B cell (primary cell): ENCODE measurements around the gene ELFN1. TPM values are rescaled to one million over a fixed set of nuclear protein-coding genes. Genes with fewer than 3 reads are reported as not detected.

Experiments
- ATAC-seq: fragments of 200-7000 bp; cut with Tn5 transposase; one replicate; pipeline ENCODE4 v1.10.0; 2021; ENCODE audit warnings: low read depth, mild to moderate bottlenecking, moderate number of reproducible peaks, moderate library complexity
- CTCF ChIA-PET: fragments of 350-600 bp; sonication (Branson Sonifier 250); formaldehyde crosslinking; loops from one replicate; lab custom pipeline; 2021; ENCODE audit warnings: antibody characterized with exemption, inconsistent platforms; lab: Charles Lee
- POLR2A ChIA-PET: fragments of 350-600 bp; sonication (Branson Sonifier 250); formaldehyde crosslinking; loops from one replicate; lab custom pipeline; 2021; ENCODE audit warnings: antibody characterized with exemption; lab: Charles Lee
- DNase-seq: peaks from one replicate; pipeline ENCODE4 v3.0.0; 2013
- H2AFZ ChIP-seq: 2 replicates; pipeline ENCODE4 v1.6.1; 2012; ENCODE audit warnings: mild to moderate bottlenecking, low read depth, low read length; ENCODE audit not compliant: insufficient read depth, poor library complexity, severe bottlenecking
- H3K27ac ChIP-seq, 2 donors: 1 replicate in 1 of 2; 2 replicates in 1 of 2; pipeline ENCODE4 v1.5.1; 2012 to 2013; ENCODE audit warnings: low read length in 2 of 2, mild to moderate bottlenecking in 2 of 2, moderate library complexity in 1 of 2
- H3K27me3 ChIP-seq, 4 experiments: fragments of 200-600 bp in 1 of 4; sonication (generic) in 1 of 4; replicated peaks in 1 of 4; 1 replicate in 2 of 4; 2 replicates in 2 of 4; pipeline versions ENCODE4 v1.6.1 to v1.7.0; 2013 to 2016; ENCODE audit warnings: low read length in 3 of 4, mild to moderate bottlenecking in 2 of 4, mixed read lengths in 1 of 4, moderate library complexity in 1 of 4; ENCODE audit not compliant: insufficient read depth in 4 of 4, control insufficient read depth in 3 of 4; ENCODE audit errors: control extremely low read depth in 1 of 4
- H3K36me3 ChIP-seq, 2 experiments: replicated peaks in 1 of 2; 1 replicate in 1 of 2; 2 replicates in 1 of 2; pipeline versions ENCODE4 v1.6.1 to v1.7.1; 2013; ENCODE audit warnings: low read length in 1 of 2; ENCODE audit not compliant: insufficient read depth in 2 of 2, control insufficient read depth in 1 of 2; ENCODE audit errors: control extremely low read depth in 1 of 2, extremely low read depth in 1 of 2
- H3K4me1 ChIP-seq, 2 donors: fragments of 200-600 bp in 1 of 2; sonication (generic) in 1 of 2; 1 replicate in 1 of 2; 2 replicates in 1 of 2; pipeline versions ENCODE4 v1.5.1 to v1.6.1; 2013 to 2017; ENCODE audit warnings: low read length in 2 of 2; ENCODE audit not compliant: control insufficient read depth in 2 of 2, insufficient read depth in 2 of 2
- H3K4me2 ChIP-seq: replicated peaks from 2 replicates; pipeline ENCODE3; 2012; ENCODE audit warnings: mild to moderate bottlenecking, low read depth, low read length; ENCODE audit not compliant: poor library complexity, severe bottlenecking
- H3K4me3 ChIP-seq, 5 experiments: fragments of 200-600 bp in 1 of 5; sonication (generic) in 1 of 5; 1 replicate in 3 of 5; 2 replicates in 2 of 5; pipeline versions ENCODE4 v1.5.1 to v1.7.0; 2011 to 2016; ENCODE audit warnings: low read length in 4 of 5, mild to moderate bottlenecking in 4 of 5, low read depth in 2 of 5, control low read depth in 1 of 5, moderate library complexity in 1 of 5; ENCODE audit not compliant: insufficient read depth in 1 of 5; ENCODE audit errors: control extremely low read depth in 1 of 5, extremely low read depth in 1 of 5
- H3K79me2 ChIP-seq: fragments of 200-600 bp; sonication (generic); one replicate; pipeline ENCODE4 v1.6.0; 2016; ENCODE audit warnings: low read length; ENCODE audit not compliant: control insufficient read depth, insufficient read depth
- H3K9ac ChIP-seq: fragments of 200-600 bp; sonication (generic); 2 replicates; pipeline ENCODE4 v1.6.1; 2017; ENCODE audit warnings: mild to moderate bottlenecking, low read length, moderate library complexity
- H3K9me3 ChIP-seq, 3 donors: one replicate each; pipeline versions ENCODE4 v1.6.1 to v1.7.1; 2013; ENCODE audit warnings: low read length in 2 of 3; ENCODE audit not compliant: control insufficient read depth in 2 of 3, insufficient read depth in 1 of 3; ENCODE audit errors: control extremely low read depth in 1 of 3
- H4K20me1 ChIP-seq: 2 replicates; pipeline ENCODE4 v1.6.0; 2012; ENCODE audit warnings: mild to moderate bottlenecking, low read length; ENCODE audit not compliant: insufficient read depth, control insufficient read depth, poor library complexity, severe bottlenecking
- H3K27ac Mint-ChIP-seq: one replicate; pipeline ENCODE4 v1.8.0; 2021; ENCODE audit warnings: mixed read lengths
- H3K27me3 Mint-ChIP-seq: one replicate; pipeline ENCODE4 v1.8.0; 2021; ENCODE audit warnings: mixed read lengths
- H3K4me1 Mint-ChIP-seq: one replicate; pipeline ENCODE4 v1.8.0; 2021; ENCODE audit warnings: mixed read lengths
- H3K4me3 Mint-ChIP-seq: one replicate; pipeline ENCODE4 v1.8.0; 2021; ENCODE audit warnings: mixed read lengths
- H3K9me3 Mint-ChIP-seq: one replicate; pipeline ENCODE4 v1.8.0; 2022; ENCODE audit warnings: mixed read lengths; ENCODE audit not compliant: insufficient read depth
- EZH2 ChIP-seq: IDR thresholded peaks from 2 replicates; pipeline ENCODE4 v1.6.1; 2012; ENCODE audit warnings: borderline replicate concordance, low read depth, mild to moderate bottlenecking, moderate library complexity, low read length; ENCODE audit not compliant: insufficient read depth, poor library complexity, severe bottlenecking
- WGBS: methylation state at CpG from one replicate; pipeline ENCODE4 v1.1.5; 2013; ENCODE audit warnings: missing lambda C conversion rate; ENCODE audit not compliant: insufficient coverage; 5-methylcytosine and 5-hydroxymethylcytosine counted together
- intact Hi-C: fragments of 100-400 bp; cut with micrococcal nuclease; formaldehyde crosslinking; loops from one replicate; pipeline ENCODE4 v1.10.0; 2022
- polyA plus RNA-seq: library from polyadenylated mRNA; depleted of rRNA; stranded (reverse); fragments of >200 nt; gene quantifications from 2 replicates; pipeline ENCODE4 v1.2.3, GENCODE V29; 2012
- total RNA-seq, 2 donors: library from RNA; stranded (reverse); fragments of 120-200 nt in 1 of 2; gene quantifications; 1 replicate in 1 of 2; 2 replicates in 1 of 2; pipeline versions ENCODE4 v1.2.3 to v1.2.4, GENCODE V29; 2013 to 2022
- TF ChIP-seq, protein P1 (sequence below): fragments of 200-600 bp; IDR thresholded peaks from one replicate; pipeline ENCODE4 v1.8.0; 2022; ENCODE audit warnings: antibody characterized with exemption, mild to moderate bottlenecking

The ELFN1 gene
- total and polyA plus RNA-seq, 2 donors (not counting 1 experiment from before 2014, with no cell fraction given) = 0.12 TPM; not detected in 1

DNA sequence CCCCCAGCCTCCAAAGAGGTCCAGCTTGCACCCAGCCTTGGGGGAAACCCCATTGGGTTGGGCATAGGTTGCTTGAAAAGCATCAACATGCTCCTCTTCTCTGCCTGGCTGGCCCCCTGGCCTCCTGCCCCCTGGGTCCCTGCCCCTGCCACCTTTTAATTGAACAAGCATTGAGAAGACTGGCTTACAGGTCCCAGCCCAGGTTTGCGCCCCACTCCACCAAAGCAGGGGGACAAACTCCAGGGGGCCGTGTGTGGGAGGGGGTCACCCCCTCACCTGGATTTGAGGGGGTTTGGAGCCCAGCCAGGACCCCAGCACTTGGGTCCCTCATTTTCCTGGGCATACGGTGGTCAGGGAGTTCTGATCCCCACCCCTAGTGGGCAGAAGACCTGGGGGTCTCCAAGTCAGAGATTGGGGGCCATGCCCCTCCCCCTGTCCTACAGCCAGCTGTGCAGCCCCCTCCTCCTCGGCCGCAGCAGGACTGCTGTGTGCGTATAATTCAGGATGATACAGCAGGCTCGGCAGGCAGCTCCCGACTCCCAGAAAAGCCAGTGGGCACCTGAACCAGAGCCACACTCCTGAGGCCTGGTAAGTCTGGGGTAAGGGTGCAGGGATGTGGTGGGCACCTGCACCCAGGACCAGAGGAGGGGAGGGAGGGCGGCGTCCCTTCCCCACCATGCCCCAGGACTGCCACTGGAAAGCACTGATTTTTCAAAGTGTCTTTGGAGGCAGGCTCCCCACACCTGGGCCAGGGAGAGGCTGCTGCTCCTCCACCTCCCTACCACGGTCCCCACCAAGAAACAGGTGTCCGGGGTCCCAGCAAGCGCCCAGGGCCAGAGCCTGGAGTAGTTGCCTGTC lies 1.7 kb downstream of the ELFN1 start:
- ChIA-PET CTCF (no interaction called here), POLR2A (no interaction called here)
- Histone ChIP-seq H3K9me3 (peaks cover 0 to 12% (median 0%) of the 10 kb centered on the region in 3 donors), H3K4me2 (no peak overlapping the region), H3K27me3 (peaks cover 0 to 74% (median 19%) of the 10 kb centered on the region in 4 experiments), H2AFZ (no peak overlapping the region), H3K79me2 (no peaks in the 10 kb centered on the region), H3K4me3 (no peak overlapping the region), H3K36me3 (no peaks in the 10 kb centered on the region), H3K9ac (no peak overlapping the region), H4K20me1 (no peaks in the 10 kb centered on the region), H3K27ac (no peak overlapping the region), H3K4me1 (peaks cover 24 to 27% of the 10 kb centered on the region in 2 donors)
- ATAC-seq (no peak), DNase-seq (no peak)
- H3K4me3 Mint-ChIP-seq = no peak overlapping the region
- intact Hi-C loops = no loop called here
- H3K27ac Mint-ChIP-seq = no peak overlapping the region
- H3K4me1 Mint-ChIP-seq = peaks cover 17% of the 10 kb centered on the region
- H3K9me3 Mint-ChIP-seq = no peaks in the 10 kb centered on the region
- peaks cover 33% of the 10 kb centered on the region for H3K27me3 Mint-ChIP-seq
- WGBS = 74% methylated on average over 7 of the region's 13 CpGs
- TF ChIP-seq EZH2 = no peak
- TF ChIP-seq, protein P1, sequence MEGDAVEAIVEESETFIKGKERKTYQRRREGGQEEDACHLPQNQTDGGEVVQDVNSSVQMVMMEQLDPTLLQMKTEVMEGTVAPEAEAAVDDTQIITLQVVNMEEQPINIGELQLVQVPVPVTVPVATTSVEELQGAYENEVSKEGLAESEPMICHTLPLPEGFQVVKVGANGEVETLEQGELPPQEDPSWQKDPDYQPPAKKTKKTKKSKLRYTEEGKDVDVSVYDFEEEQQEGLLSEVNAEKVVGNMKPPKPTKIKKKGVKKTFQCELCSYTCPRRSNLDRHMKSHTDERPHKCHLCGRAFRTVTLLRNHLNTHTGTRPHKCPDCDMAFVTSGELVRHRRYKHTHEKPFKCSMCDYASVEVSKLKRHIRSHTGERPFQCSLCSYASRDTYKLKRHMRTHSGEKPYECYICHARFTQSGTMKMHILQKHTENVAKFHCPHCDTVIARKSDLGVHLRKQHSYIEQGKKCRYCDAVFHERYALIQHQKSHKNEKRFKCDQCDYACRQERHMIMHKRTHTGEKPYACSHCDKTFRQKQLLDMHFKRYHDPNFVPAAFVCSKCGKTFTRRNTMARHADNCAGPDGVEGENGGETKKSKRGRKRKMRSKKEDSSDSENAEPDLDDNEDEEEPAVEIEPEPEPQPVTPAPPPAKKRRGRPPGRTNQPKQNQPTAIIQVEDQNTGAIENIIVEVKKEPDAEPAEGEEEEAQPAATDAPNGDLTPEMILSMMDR = no peak

DNA sequence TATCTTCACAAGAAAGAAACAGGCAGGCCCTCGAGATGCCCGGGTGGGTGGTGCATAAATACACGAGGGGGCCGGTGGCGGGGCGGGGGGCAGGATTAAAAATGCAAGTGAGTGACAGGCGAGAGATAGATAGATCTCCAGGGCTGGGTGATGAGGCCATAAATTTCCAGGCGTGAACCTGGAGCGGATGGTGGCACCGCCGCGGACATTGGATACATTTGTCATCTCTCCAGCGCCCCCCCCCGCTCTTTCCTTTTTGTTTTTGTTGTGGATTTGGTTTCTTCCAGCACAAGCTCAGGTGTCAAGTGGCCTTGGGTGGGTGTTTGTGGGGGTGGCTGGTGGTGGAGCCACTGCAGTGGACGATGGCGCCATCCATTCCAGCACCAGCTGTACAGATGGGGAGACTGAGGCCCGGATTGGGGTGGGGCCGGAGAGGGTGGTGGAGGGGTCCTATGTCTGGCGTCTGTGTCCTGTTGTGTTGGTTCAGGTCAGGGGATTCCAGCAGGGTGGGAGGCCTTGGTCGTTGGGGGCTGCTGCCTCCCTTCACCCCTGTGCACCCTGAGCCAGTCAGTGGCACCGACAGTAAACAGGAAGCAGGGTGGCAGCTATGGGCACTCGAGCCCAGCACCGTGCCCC lies 2.9 kb downstream of the ELFN1 start:
- H3K4me3 ChIP-seq = no peak overlapping the region
- no peak overlapping the region for H2AFZ ChIP-seq
- H3K27ac Mint-ChIP-seq = no peak overlapping the region
- H3K4me3 Mint-ChIP-seq = no peak overlapping the region
- DNase-seq = no peak
- no peaks in the 10 kb centered on the region for H3K9me3 Mint-ChIP-seq
- H3K4me1 ChIP-seq = peaks cover 13 to 18% of the 10 kb centered on the region in 2 donors
- peaks cover 0 to 64% (median 15%) of the 10 kb centered on the region in 4 experiments for H3K27me3 ChIP-seq
- TF ChIP-seq, protein P1 = no peak
- TF ChIP-seq EZH2 = no peak
- no peak overlapping the region for H3K9ac ChIP-seq
- no peak overlapping the region for H3K4me2 ChIP-seq
- ATAC-seq = no peak
- H3K4me1 Mint-ChIP-seq = peaks cover 12% of the 10 kb centered on the region
- peaks cover 36% of the 10 kb centered on the region for H3K27me3 Mint-ChIP-seq
- intact Hi-C loops = no loop called here
- H3K79me2 ChIP-seq = no peaks in the 10 kb centered on the region
- no peaks in the 10 kb centered on the region for H4K20me1 ChIP-seq
- no peaks in the 10 kb centered on the region for H3K36me3 ChIP-seq
- ChIA-PET POLR2A (no interaction called here), CTCF (no interaction called here)
- WGBS = 72% methylated on average over 23 of the region's 23 CpGs
- peaks cover 0 to 12% (median 0%) of the 10 kb centered on the region in 3 donors for H3K9me3 ChIP-seq
- no peak overlapping the region for H3K27ac ChIP-seq
